Hepatocyte (in vitro differentiated cells): Measurements from ENCODE around the gene NRDC. TPM values are rescaled to one million over a fixed set of nuclear protein-coding genes. Genes with fewer than 3 reads are reported as not detected.

Experiments used
- DNase-seq: peaks from one replicate; pipeline ENCODE4 v3.0.0-alpha.2; 2016; ENCODE audit warnings: low spot score
- H2AFZ ChIP-seq: fragments of 200-600 bp; sonication (generic); 2 replicates; pipeline ENCODE4 v1.6.0; 2016; ENCODE audit warnings: antibody characterized with exemption, mild to moderate bottlenecking
- H3K27ac ChIP-seq: fragments of 200-600 bp; sonication (generic); 2 replicates; pipeline ENCODE4 v1.5.1; 2016; ENCODE audit warnings: mild to moderate bottlenecking
- H3K27me3 ChIP-seq: fragments of 200-600 bp; sonication (generic); 2 replicates; pipeline ENCODE4 v1.6.1; 2016
- H3K36me3 ChIP-seq: fragments of 200-600 bp; sonication (generic); replicated peaks from 2 replicates; pipeline ENCODE4 v1.5.1; 2016; ENCODE audit warnings: low read depth; ENCODE audit not compliant: insufficient read depth
- H3K4me1 ChIP-seq: fragments of 200-600 bp; sonication (generic); 2 replicates; pipeline ENCODE4 v1.5.1; 2016; ENCODE audit warnings: mild to moderate bottlenecking, moderate library complexity; ENCODE audit not compliant: insufficient read depth
- H3K4me2 ChIP-seq: fragments of 200-600 bp; sonication (generic); 2 replicates; pipeline ENCODE4 v1.6.0; 2016
- H3K4me3 ChIP-seq: fragments of 200-600 bp; sonication (generic); 2 replicates; pipeline ENCODE4 v1.5.1; 2016; ENCODE audit warnings: mild to moderate bottlenecking
- H3K79me2 ChIP-seq: fragments of 200-600 bp; sonication (generic); 2 replicates; pipeline ENCODE4 v1.6.0; 2017; ENCODE audit warnings: mild to moderate bottlenecking
- H3K9me2 ChIP-seq: fragments of 200-600 bp; sonication (generic); replicated peaks from 2 replicates; pipeline ENCODE4 v1.6.0; 2017; ENCODE audit warnings: mild to moderate bottlenecking; ENCODE audit not compliant: insufficient read depth
- H3K9me3 ChIP-seq: fragments of 200-600 bp; sonication (generic); 2 replicates; pipeline ENCODE4 v1.5.1; 2016; ENCODE audit warnings: low read depth, mild to moderate bottlenecking
- H4K20me1 ChIP-seq: fragments of 200-600 bp; sonication (generic); 2 replicates; pipeline ENCODE4 v1.6.0; 2016; ENCODE audit warnings: mild to moderate bottlenecking; ENCODE audit not compliant: insufficient read depth, poor library complexity, severe bottlenecking
- EZH2 ChIP-seq: fragments of 200-600 bp; sonication (generic); IDR thresholded peaks from 2 replicates; pipeline ENCODE4 v1.6.1; 2016; ENCODE audit warnings: antibody characterized with exemption, mild to moderate bottlenecking, borderline replicate concordance
- EZH2phosphoT487 ChIP-seq: fragments of 200-600 bp; sonication (generic); IDR thresholded peaks from one replicate; pipeline ENCODE4 v1.6.1; 2018; ENCODE audit warnings: antibody characterized with exemption, mild to moderate bottlenecking, low read depth, moderate library complexity; ENCODE audit not compliant: unreplicated experiment, severe bottlenecking
- WGBS: methylation state at CpG from one replicate; pipeline ENCODE4 v1.1.6; 2016; ENCODE audit warnings: low lambda C conversion rate; ENCODE audit errors: missing lambda C conversion rate; 5-methylcytosine and 5-hydroxymethylcytosine counted together
- polyA plus RNA-seq: library from polyadenylated mRNA; unstranded; fragments of >200 nt; fragmentation: Nextera tagmentation; extraction: Ambion mirVana; gene quantifications from 2 replicates; pipeline ENCODE4 v1.2.1, GENCODE V29; 2016
- total RNA-seq: library from RNA; depleted of rRNA; stranded (reverse); fragments of >200 nt; gene quantifications from 2 replicates; pipeline ENCODE4 v1.2.3, GENCODE V29; 2014
- TF ChIP-seq, protein P1 (sequence below): fragments of 200-600 bp; sonication (generic); IDR thresholded peaks from 2 replicates; pipeline ENCODE4 v1.5.1; 2016; ENCODE audit warnings: antibody characterized with exemption, mild to moderate bottlenecking; ENCODE audit not compliant: poor library complexity

Gene NRDC
- total and polyA plus RNA-seq, 2 experiments from 2014 or later = 82.2 to 89.4 TPM

GRCh38 chr1:51906306-51907078 lies 28.0 kb upstream of the NRDC start:
- Histone ChIP-seq H3K36me3 (no peaks in the 10 kb centered on the region), H3K4me3 (no peak overlapping the region), H3K27ac (no peak overlapping the region), H3K79me2 (no peaks in the 10 kb centered on the region), H3K9me3 (no peaks in the 10 kb centered on the region), H4K20me1 (no peaks in the 10 kb centered on the region), H3K9me2 (no peaks in the 10 kb centered on the region), H3K27me3 (no peaks in the 10 kb centered on the region), H3K4me1 (no peaks in the 10 kb centered on the region), H3K4me2 (no peak overlapping the region), H2AFZ (no peak overlapping the region)
- no peak for DNase-seq
- TF ChIP-seq EZH2 (no peak), EZH2phosphoT487 (no peak)
- TF ChIP-seq, protein P1, sequence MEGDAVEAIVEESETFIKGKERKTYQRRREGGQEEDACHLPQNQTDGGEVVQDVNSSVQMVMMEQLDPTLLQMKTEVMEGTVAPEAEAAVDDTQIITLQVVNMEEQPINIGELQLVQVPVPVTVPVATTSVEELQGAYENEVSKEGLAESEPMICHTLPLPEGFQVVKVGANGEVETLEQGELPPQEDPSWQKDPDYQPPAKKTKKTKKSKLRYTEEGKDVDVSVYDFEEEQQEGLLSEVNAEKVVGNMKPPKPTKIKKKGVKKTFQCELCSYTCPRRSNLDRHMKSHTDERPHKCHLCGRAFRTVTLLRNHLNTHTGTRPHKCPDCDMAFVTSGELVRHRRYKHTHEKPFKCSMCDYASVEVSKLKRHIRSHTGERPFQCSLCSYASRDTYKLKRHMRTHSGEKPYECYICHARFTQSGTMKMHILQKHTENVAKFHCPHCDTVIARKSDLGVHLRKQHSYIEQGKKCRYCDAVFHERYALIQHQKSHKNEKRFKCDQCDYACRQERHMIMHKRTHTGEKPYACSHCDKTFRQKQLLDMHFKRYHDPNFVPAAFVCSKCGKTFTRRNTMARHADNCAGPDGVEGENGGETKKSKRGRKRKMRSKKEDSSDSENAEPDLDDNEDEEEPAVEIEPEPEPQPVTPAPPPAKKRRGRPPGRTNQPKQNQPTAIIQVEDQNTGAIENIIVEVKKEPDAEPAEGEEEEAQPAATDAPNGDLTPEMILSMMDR = no peak
- WGBS = 78% methylated on average over 4 of the region's 4 CpGs

GRCh38 chr1:51902456-51902855 lies 23.9 kb upstream of the NRDC start:
- 87% methylated on average over 5 of the region's 5 CpGs for WGBS
- H3K4me3 ChIP-seq = no peak overlapping the region
- H3K9me2 ChIP-seq = no peaks in the 10 kb centered on the region
- H3K4me1 ChIP-seq = no peaks in the 10 kb centered on the region
- no peak overlapping the region for H3K27ac ChIP-seq
- no peaks in the 10 kb centered on the region for H3K79me2 ChIP-seq
- no peaks in the 10 kb centered on the region for H3K9me3 ChIP-seq
- TF ChIP-seq EZH2phosphoT487 (no peak), EZH2 (no peak)
- TF ChIP-seq, protein P1 = no peak
- no peaks in the 10 kb centered on the region for H3K36me3 ChIP-seq
- H3K4me2 ChIP-seq = no peak overlapping the region
- no peak for DNase-seq
- H3K27me3 ChIP-seq = no peaks in the 10 kb centered on the region
- H2AFZ ChIP-seq = no peak overlapping the region
- no peaks in the 10 kb centered on the region for H4K20me1 ChIP-seq

GRCh38 chr1:51901151-51901550 lies 22.6 kb upstream of the NRDC start:
- Histone ChIP-seq H3K4me3 (no peak overlapping the region), H2AFZ (no peak overlapping the region), H3K9me3 (no peaks in the 10 kb centered on the region), H3K27ac (no peak overlapping the region), H3K9me2 (no peaks in the 10 kb centered on the region), H3K36me3 (no peaks in the 10 kb centered on the region), H3K4me2 (no peak overlapping the region), H3K4me1 (no peaks in the 10 kb centered on the region), H4K20me1 (no peaks in the 10 kb centered on the region), H3K79me2 (no peaks in the 10 kb centered on the region), H3K27me3 (no peaks in the 10 kb centered on the region)
- TF ChIP-seq, protein P1 = no peak
- TF ChIP-seq EZH2phosphoT487 (no peak), EZH2 (no peak)
- WGBS = 94% methylated on average over 4 of the region's 4 CpGs
- DNase-seq = no peak
